ENCODE results near the gene ALG9. TPM values are rescaled to one million over a fixed set of nuclear protein-coding genes. Genes with fewer than 3 reads are reported as not detected.
A peak's percentile ranks its signal among the peaks of the same experiment; 100 is the strongest.
"Not testable (repeated sequence)": the region's sequence is repeated elsewhere in the genome, so short reads cannot be mapped to it uniquely, and the experiment has no call there.

The ALG9 gene
- total and polyA plus RNA-seq, 7 donors, result 9.6 to 21.9 (median 15.3) TPM

GRCh38 chr11:111776398-111777093 lies 94.8 kb downstream of the ALG9 start:
- Histone ChIP-seq H3K27me3 (ENCODE audit: insufficient read depth in 3 of 3, low read length in 2 of 3) (no peaks in the 10 kb centered on the region), H3K27ac (no peak overlapping the region), H3K4me3 (no peak overlapping the region), H3K36me3 (ENCODE audit: insufficient read depth in 1 of 2, low read depth in 1 of 2) (no peaks in the 10 kb centered on the region), H3K9me3 (no peaks in the 10 kb centered on the region), H3K4me1 (no peaks in the 10 kb centered on the region)
- WGBS, 3 donors, result 90 to 92% (median 91%) methylated on average over 6 of the region's 6 CpGs
- no peak for DNase-seq
- TF ChIP-seq CTCF (IDR thresholded peaks at IDR 0.05), result no peak
- intact Hi-C loops (cut with DNase I), result loop anchor here (1.0 to 5.0 kb wide), 5 partner anchors 66 to 209 kb away; partner anchors contain the start of gene SIK2 (in 1 of the 2)
- ATAC-seq, result no peak

- Histone ChIP-seq H3K27me3 (ENCODE audit: insufficient read depth in 3 of 3, low read length in 2 of 3) (no peaks in the 10 kb centered on the region), H3K4me1 (no peaks in the 10 kb centered on the region), H3K36me3 (ENCODE audit: insufficient read depth in 1 of 2, low read depth in 1 of 2) (no peaks in the 10 kb centered on the region), H3K9me3 (no peaks in the 10 kb centered on the region), H3K4me3 (no peak overlapping the region), H3K27ac (peak overlapping the region; percentile 7)
- 41 to 55% (median 45%) methylated on average over 6 of the region's 6 CpGs for WGBS, 3 donors
- peak in 1 of 4 donors; percentile 28 for ATAC-seq
- TF ChIP-seq CTCF (IDR thresholded peaks at IDR 0.05), result no peak
- intact Hi-C loops (cut with DNase I), result loop anchor here (5.0 kb wide), 3 partner anchors 67 to 208 kb away; no protein-coding TSS in a partner anchor
- DNase-seq, result peak in 1 of 2 donors; percentile 31
Observed at GRCh38 chr11:111774955-111775710, 96.2 kb downstream of the ALG9 start.

DNA sequence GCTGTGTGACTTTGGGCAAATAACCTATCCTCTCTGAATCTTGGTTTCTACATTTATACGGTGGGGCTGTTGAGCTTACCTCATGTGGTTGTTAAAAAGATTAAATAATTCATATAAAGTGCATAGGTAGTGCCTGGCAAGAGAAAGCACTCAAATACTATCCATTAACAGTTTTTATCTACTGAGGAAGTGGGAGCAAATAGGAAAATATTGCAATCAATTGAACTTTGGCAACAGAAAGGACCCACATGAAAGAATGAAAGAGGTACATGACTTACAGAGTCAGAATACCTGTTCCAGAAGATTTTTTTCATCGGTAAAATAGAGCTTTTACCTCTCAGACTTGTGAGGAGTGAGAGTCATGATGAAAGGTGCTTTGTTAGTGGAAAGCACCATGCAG lies 98.8 kb downstream of the ALG9 start:
- WGBS, 3 donors, result 82 to 97% (median 93%) methylated on average over 2 of the region's 2 CpGs
- DNase-seq (no peak), ATAC-seq (no peak)
- H3K4me1 ChIP-seq, result no peaks in the 10 kb centered on the region
- no peak overlapping the region for H3K27ac ChIP-seq
- no peaks in the 10 kb centered on the region for H3K27me3 ChIP-seq (ENCODE audit: insufficient read depth in 3 of 3, low read length in 2 of 3)
- no peaks in the 10 kb centered on the region for H3K36me3 ChIP-seq (ENCODE audit: insufficient read depth in 1 of 2, low read depth in 1 of 2)
- no peak for TF ChIP-seq CTCF (IDR thresholded peaks at IDR 0.05)
- no peaks in the 10 kb centered on the region for H3K9me3 ChIP-seq
- intact Hi-C loops (cut with DNase I), result no loop called here
- no peak overlapping the region for H3K4me3 ChIP-seq

- H3K27ac ChIP-seq; H3K27me3 ChIP-seq (ENCODE audit: insufficient read depth in 3 of 3, low read length in 2 of 3); H3K4me3 ChIP-seq; H3K4me1 ChIP-seq; H3K36me3 ChIP-seq (ENCODE audit: insufficient read depth in 1 of 2, low read depth in 1 of 2); H3K9me3 ChIP-seq; ATAC-seq; DNase-seq; intact Hi-C loops (cut with DNase I): not testable (repeated sequence)
- 90 to 95% (median 94%) methylated on average over 5 of the region's 5 CpGs for WGBS, 3 donors
Observed at GRCh38 chr11:111771205-111771604, 100.2 kb downstream of the ALG9 start.

DNA sequence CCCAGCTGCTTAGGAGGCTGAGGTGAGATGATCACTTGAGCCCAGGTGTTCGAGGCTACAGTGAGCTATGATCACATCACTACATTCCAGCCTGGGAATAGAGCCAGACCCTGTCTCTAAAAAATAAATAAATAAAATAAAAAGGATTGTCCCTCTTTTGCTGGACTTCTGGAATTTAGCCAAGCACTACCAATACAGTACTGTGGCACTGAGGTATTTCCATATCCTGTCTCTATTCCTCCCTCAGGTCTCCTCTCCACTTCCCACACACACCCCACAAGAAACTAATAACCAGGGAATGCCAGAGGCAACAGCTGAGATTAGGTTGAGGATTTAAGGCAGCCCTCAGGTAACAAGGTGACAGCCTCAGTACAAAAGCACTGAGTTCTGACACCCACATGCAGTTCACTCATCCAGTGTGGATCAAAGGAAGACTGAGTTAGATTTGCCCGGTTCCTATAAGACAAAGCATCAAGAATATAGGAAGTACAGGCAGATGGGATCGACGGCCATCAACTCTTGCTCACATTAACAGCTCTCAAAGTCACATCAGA lies 100.7 kb downstream of the ALG9 start:
- no peak overlapping the region for H3K4me3 ChIP-seq
- no peaks in the 10 kb centered on the region for H3K9me3 ChIP-seq
- H3K27me3 ChIP-seq (ENCODE audit: insufficient read depth in 3 of 3, low read length in 2 of 3), result no peaks in the 10 kb centered on the region
- 86 to 93% (median 87%) methylated on average over 4 of the region's 4 CpGs for WGBS, 3 donors
- H3K36me3 ChIP-seq (ENCODE audit: insufficient read depth in 1 of 2, low read depth in 1 of 2), result no peaks in the 10 kb centered on the region
- ATAC-seq (no peak), DNase-seq (no peak)
- intact Hi-C loops (cut with DNase I), result no loop called here
- H3K27ac ChIP-seq, result no peak overlapping the region
- TF ChIP-seq CTCF (IDR thresholded peaks at IDR 0.05), result no peak
- no peaks in the 10 kb centered on the region for H3K4me1 ChIP-seq
